Activated naive CD4-positive, alpha-beta T cell treated with anti-CD3 and anti-CD28 coated beads, Interleukin-2, amount 50 U/mL, for 24 hours (primary cell): ENCODE measurements around the gene CFAP300.

Source experiments
- H3K27ac Mint-ChIP-seq: one replicate; pipeline ENCODE4 v1.8.0; 2021; ENCODE audit warnings: mild to moderate bottlenecking, mixed read lengths
- H3K27me3 Mint-ChIP-seq: one replicate; pipeline ENCODE4 v1.8.0; 2021; ENCODE audit warnings: mixed read lengths
- H3K36me3 Mint-ChIP-seq: one replicate; pipeline ENCODE4 v1.8.0; 2021; ENCODE audit warnings: mixed read lengths
- H3K4me1 Mint-ChIP-seq: one replicate; pipeline ENCODE4 v1.8.0; 2021; ENCODE audit warnings: mixed read lengths
- H3K4me3 Mint-ChIP-seq: one replicate; pipeline ENCODE4 v1.8.0; 2021; ENCODE audit warnings: mild to moderate bottlenecking, mixed read lengths
- H3K9me3 Mint-ChIP-seq: one replicate; pipeline ENCODE4 v1.8.0; 2021; ENCODE audit warnings: mixed read lengths

Gene CFAP300

GRCh38 chr11:102047305-102047924, at the start of gene CFAP300:
CFAP300 (plus strand) TSS chr11:102047437; CDS start chr11:102047471, 34 bp downstream.
- Mint-ChIP-seq H3K27ac (no peak within 1 kb of the TSS), H3K9me3 (no peaks in the 10 kb centered on the region), H3K4me1 (peaks cover 5% of the 10 kb centered on the region), H3K36me3 (no peaks in the 10 kb centered on the region), H3K4me3 (peak within 1 kb of the TSS; percentile 61), H3K27me3 (peaks cover 28% of the 10 kb centered on the region)

- no peaks in the 10 kb centered on the region for H3K27me3 Mint-ChIP-seq
- H3K36me3 Mint-ChIP-seq, result no peaks in the 10 kb centered on the region
- no peak overlapping the region for H3K4me3 Mint-ChIP-seq
- H3K4me1 Mint-ChIP-seq, result peaks cover 6% of the 10 kb centered on the region
- H3K27ac Mint-ChIP-seq, result no peak overlapping the region
- no peaks in the 10 kb centered on the region for H3K9me3 Mint-ChIP-seq
Measured at GRCh38 chr11:102001657-102002338, 45.4 kb upstream of the CFAP300 start.

DNA sequence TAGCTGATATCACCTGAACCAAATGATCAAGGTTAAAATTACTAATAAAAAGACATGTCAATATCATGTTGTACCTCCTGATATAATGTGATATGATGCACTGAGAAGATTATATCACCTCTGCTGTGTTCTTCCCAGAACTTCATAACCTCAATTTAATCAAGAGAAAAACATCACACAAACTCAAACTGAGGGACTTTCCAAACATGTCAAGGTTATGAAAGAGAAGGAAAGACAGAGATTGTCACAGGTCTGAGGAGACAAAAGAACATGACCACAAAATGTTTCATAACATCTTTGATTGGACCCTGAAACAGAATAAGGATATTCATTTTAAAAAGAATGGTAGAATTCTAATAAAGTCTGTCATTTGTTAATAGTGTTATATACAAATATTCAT, 43.0 kb upstream of the CFAP300 start:
- H3K36me3 Mint-ChIP-seq, result no peaks in the 10 kb centered on the region
- H3K4me3 Mint-ChIP-seq, result no peak overlapping the region
- H3K27me3 Mint-ChIP-seq, result no peaks in the 10 kb centered on the region
- H3K9me3 Mint-ChIP-seq, result no peaks in the 10 kb centered on the region
- H3K4me1 Mint-ChIP-seq, result peaks cover 6% of the 10 kb centered on the region
- no peak overlapping the region for H3K27ac Mint-ChIP-seq

DNA sequence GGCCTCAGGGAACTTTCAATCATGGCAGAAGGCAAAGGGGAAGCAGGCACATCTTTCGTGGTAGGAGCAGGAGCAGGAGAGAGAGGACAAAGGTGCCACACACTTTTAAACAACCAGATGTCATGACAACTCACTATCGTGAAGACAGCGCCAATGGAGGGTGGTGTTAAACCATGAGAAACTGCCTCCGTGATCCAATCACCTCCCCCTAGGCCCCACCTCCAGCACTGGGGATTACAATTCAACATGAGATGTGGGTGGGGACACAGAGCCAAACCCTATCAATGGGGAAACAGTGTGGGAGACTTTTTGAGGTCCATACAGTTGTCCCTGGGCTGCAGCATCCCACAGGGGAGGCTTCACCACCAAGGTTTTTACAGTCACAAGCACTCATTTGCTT, 41.9 kb upstream of the CFAP300 start:
- Mint-ChIP-seq H3K4me3 (no peak overlapping the region), H3K36me3 (no peaks in the 10 kb centered on the region), H3K27ac (no peak overlapping the region), H3K27me3 (peaks cover 5% of the 10 kb centered on the region), H3K9me3 (no peaks in the 10 kb centered on the region), H3K4me1 (peaks cover 6% of the 10 kb centered on the region)

GRCh38 chr11:102006835-102007566, 40.2 kb upstream of the CFAP300 start:
- no peak overlapping the region for H3K27ac Mint-ChIP-seq
- peaks cover 6% of the 10 kb centered on the region for H3K4me1 Mint-ChIP-seq
- H3K4me3 Mint-ChIP-seq, result no peak overlapping the region
- H3K27me3 Mint-ChIP-seq, result peaks cover 5% of the 10 kb centered on the region
- H3K36me3 Mint-ChIP-seq, result no peaks in the 10 kb centered on the region
- H3K9me3 Mint-ChIP-seq, result no peaks in the 10 kb centered on the region

DNA sequence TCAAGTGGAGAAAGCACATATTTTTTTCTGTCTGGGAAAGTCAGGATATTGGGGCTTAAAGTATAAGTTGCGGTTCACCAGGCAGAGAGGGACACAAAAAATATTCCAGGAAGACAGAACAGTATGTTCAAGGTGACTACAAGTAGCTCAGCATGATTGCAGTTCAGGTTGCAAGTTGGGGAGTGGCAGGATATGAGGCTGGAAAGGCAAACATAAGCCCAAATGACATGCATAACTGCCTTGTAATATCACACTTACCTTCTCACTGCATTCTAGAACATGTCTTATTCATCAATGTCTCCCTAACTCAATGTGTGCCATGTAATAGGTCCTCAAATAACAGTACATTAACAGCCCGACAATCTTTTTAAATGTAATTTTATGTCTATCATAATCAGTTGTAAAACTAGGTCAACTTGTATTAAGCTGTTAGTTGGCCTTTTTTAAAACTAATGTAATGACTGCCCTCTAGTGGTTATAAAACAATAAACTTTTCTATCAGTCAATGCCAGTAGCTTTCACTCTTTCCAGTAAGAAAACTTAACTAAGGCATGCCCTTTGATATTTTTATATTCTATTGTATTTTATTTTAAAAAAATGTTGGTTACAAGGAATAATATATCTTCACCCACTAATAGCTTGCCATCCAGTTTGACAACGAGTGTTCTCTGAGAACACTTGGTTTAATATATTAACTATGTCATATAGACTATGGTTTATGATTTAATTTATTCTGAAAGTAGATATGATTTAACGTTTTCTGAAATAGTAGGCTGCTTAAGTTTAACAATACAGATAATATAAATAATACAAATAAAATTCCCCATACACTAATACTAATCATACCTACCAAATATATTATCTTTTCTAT, 39.4 kb upstream of the CFAP300 start:
- no peak overlapping the region for H3K4me3 Mint-ChIP-seq
- H3K4me1 Mint-ChIP-seq, result peaks cover 6% of the 10 kb centered on the region
- no peaks in the 10 kb centered on the region for H3K9me3 Mint-ChIP-seq
- no peak overlapping the region for H3K27ac Mint-ChIP-seq
- H3K36me3 Mint-ChIP-seq, result no peaks in the 10 kb centered on the region
- H3K27me3 Mint-ChIP-seq, result peaks cover 6% of the 10 kb centered on the region

GRCh38 chr11:102010776-102011494, 36.3 kb upstream of the CFAP300 start:
- no peaks in the 10 kb centered on the region for H3K4me1 Mint-ChIP-seq
- H3K27me3 Mint-ChIP-seq, result peaks cover 10% of the 10 kb centered on the region
- H3K9me3 Mint-ChIP-seq, result no peaks in the 10 kb centered on the region
- no peak overlapping the region for H3K4me3 Mint-ChIP-seq
- H3K36me3 Mint-ChIP-seq, result no peaks in the 10 kb centered on the region
- no peak overlapping the region for H3K27ac Mint-ChIP-seq

- Mint-ChIP-seq H3K36me3 (no peaks in the 10 kb centered on the region), H3K27me3 (peaks cover 10% of the 10 kb centered on the region), H3K27ac (no peak overlapping the region), H3K4me1 (no peaks in the 10 kb centered on the region), H3K4me3 (no peak overlapping the region), H3K9me3 (no peaks in the 10 kb centered on the region)
Measured at GRCh38 chr11:102012946-102013345, 34.3 kb upstream of the CFAP300 start.

GRCh38 chr11:102014756-102015155, 32.5 kb upstream of the CFAP300 start:
- no peak overlapping the region for H3K4me3 Mint-ChIP-seq
- no peaks in the 10 kb centered on the region for H3K36me3 Mint-ChIP-seq
- H3K4me1 Mint-ChIP-seq, result no peaks in the 10 kb centered on the region
- no peak overlapping the region for H3K27ac Mint-ChIP-seq
- no peaks in the 10 kb centered on the region for H3K9me3 Mint-ChIP-seq
- H3K27me3 Mint-ChIP-seq, result peaks cover 9% of the 10 kb centered on the region

DNA sequence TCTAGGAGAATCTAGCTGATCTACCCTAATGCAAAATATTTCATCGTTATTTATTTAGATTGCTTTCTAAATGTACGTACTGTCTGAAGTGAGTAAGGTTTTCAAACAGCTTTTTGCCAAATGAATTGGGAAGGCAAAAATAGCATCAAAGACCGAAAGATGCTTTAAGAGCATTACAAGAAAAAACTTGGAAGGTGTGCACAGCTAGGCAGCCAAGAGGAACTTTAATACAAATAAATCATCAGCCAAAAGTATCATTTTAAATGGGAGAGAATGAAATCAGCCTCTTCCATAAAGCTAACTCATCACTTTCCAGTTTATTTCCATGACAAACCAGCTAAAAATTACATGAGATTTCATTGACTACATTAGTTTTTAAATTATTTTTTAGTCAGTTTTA, 30.2 kb upstream of the CFAP300 start:
- no peaks in the 10 kb centered on the region for H3K36me3 Mint-ChIP-seq
- no peak overlapping the region for H3K4me3 Mint-ChIP-seq
- no peaks in the 10 kb centered on the region for H3K9me3 Mint-ChIP-seq
- peaks cover 5% of the 10 kb centered on the region for H3K27me3 Mint-ChIP-seq
- H3K4me1 Mint-ChIP-seq, result no peaks in the 10 kb centered on the region
- H3K27ac Mint-ChIP-seq, result no peak overlapping the region

- H3K4me1 Mint-ChIP-seq, result no peaks in the 10 kb centered on the region
- H3K4me3 Mint-ChIP-seq, result no peak overlapping the region
Measured at GRCh38 chr11:102026217-102026616, 21.0 kb upstream of the CFAP300 start.

GRCh38 chr11:102026959-102027358, 20.3 kb upstream of the CFAP300 start:
- Mint-ChIP-seq H3K4me1 (no peaks in the 10 kb centered on the region), H3K27ac (no peak overlapping the region), H3K36me3 (no peaks in the 10 kb centered on the region), H3K27me3 (peaks cover 24% of the 10 kb centered on the region), H3K4me3 (no peak overlapping the region), H3K9me3 (no peaks in the 10 kb centered on the region)

More at GRCh38 chr11:102026217-102026616, 21.0 kb upstream of the CFAP300 start:
- Mint-ChIP-seq H3K27me3 (peaks cover 24% of the 10 kb centered on the region), H3K9me3 (no peaks in the 10 kb centered on the region), H3K36me3 (no peaks in the 10 kb centered on the region), H3K27ac (no peak overlapping the region)

DNA sequence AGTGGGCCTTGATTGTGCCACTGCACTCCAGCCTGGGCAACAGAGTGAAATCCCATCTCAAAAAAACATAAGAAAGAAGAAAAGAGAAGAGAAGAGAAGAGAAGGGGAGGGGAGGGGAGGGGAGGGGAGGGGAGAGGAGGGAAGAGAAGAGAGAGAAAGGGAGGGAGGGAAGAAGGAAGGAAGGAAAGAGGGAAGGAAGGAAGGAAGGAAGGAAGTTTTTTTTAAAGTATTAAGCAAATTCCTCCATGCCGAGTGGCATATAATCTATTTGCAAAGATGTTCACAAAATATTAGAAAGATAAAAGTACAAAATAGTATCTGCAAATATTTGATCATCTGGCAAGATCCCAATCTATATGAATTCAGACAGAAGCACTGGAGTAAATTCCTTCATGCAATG, 10.5 kb upstream of the CFAP300 start:
- H3K9me3 Mint-ChIP-seq, result peaks cover 5% of the 10 kb centered on the region
- no peak overlapping the region for H3K4me3 Mint-ChIP-seq
- no peak overlapping the region for H3K27ac Mint-ChIP-seq
- H3K27me3 Mint-ChIP-seq, result peaks cover 14% of the 10 kb centered on the region
- H3K36me3 Mint-ChIP-seq, result no peaks in the 10 kb centered on the region
- H3K4me1 Mint-ChIP-seq, result no peaks in the 10 kb centered on the region

- H3K27me3 Mint-ChIP-seq, result peaks cover 30% of the 10 kb centered on the region
- no peaks in the 10 kb centered on the region for H3K36me3 Mint-ChIP-seq
- H3K9me3 Mint-ChIP-seq, result no peaks in the 10 kb centered on the region
- peak overlapping the region; percentile 61 for H3K4me3 Mint-ChIP-seq
- H3K4me1 Mint-ChIP-seq, result peaks cover 5% of the 10 kb centered on the region
- no peak overlapping the region for H3K27ac Mint-ChIP-seq
Measured at GRCh38 chr11:102046841-102047240, 396 bp upstream of the CFAP300 start.
